IMR-90 (cell line): ENCODE measurements around the gene CERT1. TPM values are rescaled to one million over a fixed set of nuclear protein-coding genes. Genes with fewer than 3 reads are reported as not detected.

ENCODE experiments used
- CTCF ChIP-seq: conservative IDR thresholded peaks from 2 replicates; pipeline ENCODE4 v1.5.1; 2012; ENCODE audit warnings: mild to moderate bottlenecking, low read depth, low read length, improper control_type of control experiment
- RFX5 ChIP-seq: IDR thresholded peaks from 2 replicates; pipeline ENCODE4 v1.8.0; 2012; ENCODE audit warnings: low read depth, mild to moderate bottlenecking, low read length, moderate library complexity
- polyA plus RNA-seq, 3 experiments: library from polyadenylated mRNA; depleted of rRNA; stranded (reverse); fragments of >200 nt; gene quantifications; 2 replicates each; pipeline ENCODE4 v1.2.3, GENCODE V29; 2012; ENCODE audit warnings: low replicate concordance in 1 of 3
- total RNA-seq: library from RNA; depleted of rRNA; stranded (reverse); fragments of >200 nt; gene quantifications from 2 replicates; pipeline ENCODE4 v1.2.3, GENCODE V29; 2012

CERT1 gene
- total and polyA plus RNA-seq, 2 of the 4 experiments (the other 2 are of a cell fraction), result 7.2 TPM

GRCh38 chr5:75337366-75338021, 173.9 kb downstream of the CERT1 start (continued):
- TF ChIP-seq CTCF (no peak), RFX5 (no peak)
